ENCODE measurements around the gene IFITM2.

DNA sequence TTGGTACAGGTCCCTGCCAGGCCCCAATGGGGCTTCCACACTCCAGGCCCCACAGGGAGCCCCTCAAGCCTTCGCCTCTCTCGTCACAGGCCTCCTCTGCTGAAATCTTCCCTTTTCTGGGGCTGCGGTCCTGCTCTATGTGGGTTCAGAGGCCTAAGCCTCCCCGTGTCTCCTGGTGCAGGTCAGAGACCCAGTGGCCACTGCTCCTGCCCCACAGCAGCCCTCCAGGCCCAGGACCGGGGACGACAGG lies 18.9 kb downstream of the IFITM2 start:
- TF ChIP-seq, protein P1, sequence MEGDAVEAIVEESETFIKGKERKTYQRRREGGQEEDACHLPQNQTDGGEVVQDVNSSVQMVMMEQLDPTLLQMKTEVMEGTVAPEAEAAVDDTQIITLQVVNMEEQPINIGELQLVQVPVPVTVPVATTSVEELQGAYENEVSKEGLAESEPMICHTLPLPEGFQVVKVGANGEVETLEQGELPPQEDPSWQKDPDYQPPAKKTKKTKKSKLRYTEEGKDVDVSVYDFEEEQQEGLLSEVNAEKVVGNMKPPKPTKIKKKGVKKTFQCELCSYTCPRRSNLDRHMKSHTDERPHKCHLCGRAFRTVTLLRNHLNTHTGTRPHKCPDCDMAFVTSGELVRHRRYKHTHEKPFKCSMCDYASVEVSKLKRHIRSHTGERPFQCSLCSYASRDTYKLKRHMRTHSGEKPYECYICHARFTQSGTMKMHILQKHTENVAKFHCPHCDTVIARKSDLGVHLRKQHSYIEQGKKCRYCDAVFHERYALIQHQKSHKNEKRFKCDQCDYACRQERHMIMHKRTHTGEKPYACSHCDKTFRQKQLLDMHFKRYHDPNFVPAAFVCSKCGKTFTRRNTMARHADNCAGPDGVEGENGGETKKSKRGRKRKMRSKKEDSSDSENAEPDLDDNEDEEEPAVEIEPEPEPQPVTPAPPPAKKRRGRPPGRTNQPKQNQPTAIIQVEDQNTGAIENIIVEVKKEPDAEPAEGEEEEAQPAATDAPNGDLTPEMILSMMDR (conservative IDR thresholded peaks at IDR 0.05; ENCODE audit: low read depth, low read length), result no peak
- TF ChIP-seq POLR2A (IDR thresholded peaks at IDR 0.05; ENCODE audit: low read depth, low read length) (no peak), RFX5 (IDR thresholded peaks at IDR 0.05; ENCODE audit: low read depth, low read length) (no peak), MXI1 (IDR thresholded peaks at IDR 0.05; ENCODE audit: borderline replicate concordance, low read depth, low read length) (no peak), CEBPB (IDR thresholded peaks at IDR 0.05; ENCODE audit: low read depth, low read length) (no peak), MAZ (IDR thresholded peaks at IDR 0.05; ENCODE audit: borderline replicate concordance, low read depth, low read length) (no peak), USF2 (IDR thresholded peaks at IDR 0.05; ENCODE audit: low read depth, low read length) (no peak), CHD1 (IDR thresholded peaks at IDR 0.05; ENCODE audit: low read depth, low read length) (no peak), ELK1 (IDR thresholded peaks at IDR 0.05; ENCODE audit: borderline replicate concordance, low read depth, low read length) (no peak), RAD21 (IDR thresholded peaks at IDR 0.05; ENCODE audit: low read length) (no peak), MAFK (IDR thresholded peaks at IDR 0.05; ENCODE audit: low read depth, low read length) (no peak), FOS (IDR thresholded peaks at IDR 0.05; ENCODE audit: low read depth, low read length) (no peak), BHLHE40 (IDR thresholded peaks at IDR 0.05; ENCODE audit: low read depth, low read length) (no peak)

Measured in IMR-90 (cell line).